Natural killer cell (primary cell): Measurements from ENCODE around the gene MINDY2. TPM values are rescaled to one million over a fixed set of nuclear protein-coding genes. Genes with fewer than 3 reads are reported as not detected.
A peak's percentile ranks its signal among the peaks of the same experiment; 100 is the strongest.

ENCODE experiments used
- ATAC-seq, 3 donors: fragments of 150-1000 bp in 2 of 3; fragments of 200-7000 bp in 1 of 3; cut with Tn5 transposase; 1 replicate in 1 of 3; 2 replicates in 2 of 3; pipeline ENCODE4 v1.10.0; 2021; ENCODE audit warnings: mild to moderate bottlenecking in 2 of 3, moderate library complexity in 2 of 3
- DNase-seq, 2 donors: peaks; one replicate each; pipeline versions ENCODE4 v3.0.0 to v3.0.0-alpha.2; 2013 to 2021; ENCODE audit warnings: mixed read lengths in 1 of 2
- H3K27ac ChIP-seq: one replicate; pipeline ENCODE4 v1.5.1; 2013; ENCODE audit warnings: mild to moderate bottlenecking, low read length
- H3K27me3 ChIP-seq: one replicate; pipeline ENCODE4 v1.6.1; 2013; ENCODE audit warnings: low read length; ENCODE audit not compliant: control insufficient read depth, insufficient read depth
- H3K36me3 ChIP-seq: one replicate; pipeline ENCODE4 v1.6.1; 2013; ENCODE audit warnings: low read length; ENCODE audit not compliant: control insufficient read depth, insufficient read depth
- H3K4me1 ChIP-seq: one replicate; pipeline ENCODE4 v1.6.1; 2013; ENCODE audit warnings: low read length; ENCODE audit not compliant: control insufficient read depth, insufficient read depth
- H3K4me3 ChIP-seq: one replicate; pipeline ENCODE4 v1.5.1; 2013; ENCODE audit warnings: low read length
- H3K9me3 ChIP-seq: one replicate; pipeline ENCODE4 v1.6.1; 2013; ENCODE audit warnings: low read length; ENCODE audit not compliant: control insufficient read depth, insufficient read depth
- H3K27ac Mint-ChIP-seq, 2 donors: one replicate each; pipeline ENCODE4 v1.8.0; 2022; ENCODE audit warnings: mild to moderate bottlenecking in 2 of 2, mixed read lengths in 2 of 2, moderate library complexity in 1 of 2
- H3K27me3 Mint-ChIP-seq, 2 donors: one replicate each; pipeline ENCODE4 v1.8.0; 2022; ENCODE audit warnings: low read depth in 2 of 2, mixed read lengths in 2 of 2
- H3K36me3 Mint-ChIP-seq: one replicate; pipeline ENCODE4 v1.8.0; 2022; ENCODE audit warnings: mixed read lengths
- H3K4me1 Mint-ChIP-seq, 2 donors: one replicate each; pipeline ENCODE4 v1.8.0; 2022; ENCODE audit warnings: mixed read lengths in 2 of 2
- H3K4me3 Mint-ChIP-seq: one replicate; pipeline ENCODE4 v1.8.0; 2022; ENCODE audit warnings: mild to moderate bottlenecking, moderate library complexity, mixed read lengths
- H3K9me3 Mint-ChIP-seq, 2 donors: one replicate each; pipeline ENCODE4 v1.8.0; 2022; ENCODE audit warnings: mixed read lengths in 2 of 2
- CTCF ChIP-seq: fragments of 200-600 bp; IDR thresholded peaks from one replicate; pipeline ENCODE4 v1.8.0; 2022; ENCODE audit warnings: antibody characterized with exemption
- WGBS: methylation state at CpG from one replicate; pipeline ENCODE4 v1.1.7; 2013; ENCODE audit warnings: missing lambda C conversion rate; ENCODE audit not compliant: insufficient coverage; 5-methylcytosine and 5-hydroxymethylcytosine counted together
- intact Hi-C: fragments of 100-400 bp; cut with micrococcal nuclease; formaldehyde crosslinking; loops from one replicate; pipeline ENCODE4 v1.14.2; 2022
- total RNA-seq, 4 donors: library from RNA; stranded (reverse); fragments of 120-200 nt in 1 of 4; gene quantifications; one replicate each; pipeline versions ENCODE4 v1.2.3 to v1.2.4, GENCODE V29; 2013 to 2022

MINDY2 gene
- total RNA-seq, 3 donors from 2014 or later (not counting 1 experiment from before 2014, with no cell fraction given), result 16.3 to 18.7 (median 18.3) TPM

GRCh38 chr15:58771621-58772250 is 634 bp downstream of the MINDY2 start:
- Mint-ChIP-seq H3K27me3 (no peaks in the 10 kb centered on the region), H3K27ac (peak overlapping the region; percentile 87 to 96), H3K4me3 (no peak overlapping the region), H3K9me3 (no peaks in the 10 kb centered on the region), H3K4me1 (peaks cover 6 to 10% of the 10 kb centered on the region in 2 donors), H3K36me3 (no peaks in the 10 kb centered on the region)
- no peaks in the 10 kb centered on the region for H3K27me3 ChIP-seq
- H3K4me1 ChIP-seq, result peaks cover 16% of the 10 kb centered on the region
- H3K4me3 ChIP-seq, result peak overlapping the region; percentile 99
- peak overlapping the region; percentile 92 for H3K27ac ChIP-seq
- intact Hi-C loops, result loop anchor here (1.0 to 5.0 kb wide), 4 partner anchors 23 to 499 kb away; partner anchors contain the start of genes ADAM10 and SLTM
- under 1% methylated on average over 39 of the region's 40 CpGs for WGBS
- no peaks in the 10 kb centered on the region for H3K36me3 ChIP-seq
- no peak for TF ChIP-seq CTCF
- ATAC-seq, result no peak
- no peaks in the 10 kb centered on the region for H3K9me3 ChIP-seq
- DNase-seq, result peak in 1 of 2 donors; percentile 45

GRCh38 chr15:58773024-58773423 is 1.9 kb downstream of the MINDY2 start:
- Mint-ChIP-seq H3K9me3 (no peaks in the 10 kb centered on the region), H3K27ac (peak overlapping the region in 1 of 2 donors; percentile 87), H3K4me1 (peaks cover 12 to 15% of the 10 kb centered on the region in 2 donors), H3K27me3 (no peaks in the 10 kb centered on the region), H3K36me3 (no peaks in the 10 kb centered on the region), H3K4me3 (no peak overlapping the region)
- no peaks in the 10 kb centered on the region for H3K9me3 ChIP-seq
- intact Hi-C loops, result loop anchor here (5.0 kb wide), 1 partner anchor 501 kb away; no protein-coding TSS in a partner anchor
- H3K27me3 ChIP-seq, result no peaks in the 10 kb centered on the region
- ATAC-seq, result no peak
- WGBS, result 97% methylated on average over 4 of the region's 4 CpGs
- no peak for DNase-seq
- H3K4me1 ChIP-seq, result peaks cover 16% of the 10 kb centered on the region
- no peaks in the 10 kb centered on the region for H3K36me3 ChIP-seq
- H3K4me3 ChIP-seq, result no peak overlapping the region
- no peak for TF ChIP-seq CTCF
- no peak overlapping the region for H3K27ac ChIP-seq

GRCh38 chr15:58775402-58775801 is 4.3 kb downstream of the MINDY2 start:
- Mint-ChIP-seq H3K4me3 (no peak overlapping the region), H3K9me3 (no peaks in the 10 kb centered on the region), H3K36me3 (no peaks in the 10 kb centered on the region), H3K27ac (no peak overlapping the region), H3K4me1 (peaks cover 10 to 20% of the 10 kb centered on the region in 2 donors), H3K27me3 (no peaks in the 10 kb centered on the region)
- Histone ChIP-seq H3K36me3 (peaks cover 4% of the 10 kb centered on the region), H3K4me3 (no peak overlapping the region), H3K27me3 (no peaks in the 10 kb centered on the region), H3K4me1 (peaks cover 13% of the 10 kb centered on the region), H3K9me3 (no peaks in the 10 kb centered on the region), H3K27ac (no peak overlapping the region)
- intact Hi-C loops, result no loop called here
- no peak for ATAC-seq
- TF ChIP-seq CTCF, result no peak
- WGBS, result 97% methylated on average over 3 of the region's 3 CpGs
- DNase-seq, result no peak

- H3K27ac ChIP-seq, result no peak overlapping the region
- WGBS, result 70% methylated on average over 4 of the region's 4 CpGs
- Mint-ChIP-seq H3K4me1 (peaks cover 6 to 11% of the 10 kb centered on the region in 2 donors), H3K9me3 (no peaks in the 10 kb centered on the region), H3K4me3 (no peak overlapping the region), H3K27me3 (no peaks in the 10 kb centered on the region), H3K36me3 (no peaks in the 10 kb centered on the region), H3K27ac (peak overlapping the region in 1 of 2 donors; percentile 3)
- ATAC-seq, result no peak
- intact Hi-C loops, result no loop called here
- no peak overlapping the region for H3K4me3 ChIP-seq
- H3K9me3 ChIP-seq, result no peaks in the 10 kb centered on the region
- DNase-seq, result no peak
- peaks cover 6% of the 10 kb centered on the region for H3K4me1 ChIP-seq
- H3K36me3 ChIP-seq, result peaks cover 4% of the 10 kb centered on the region
- no peaks in the 10 kb centered on the region for H3K27me3 ChIP-seq
- no peak for TF ChIP-seq CTCF
Measured at GRCh38 chr15:58777107-58777506, 6.0 kb downstream of the MINDY2 start.
